Adrenal gland (tissue), 12 donors: ENCODE measurements around the gene AHCYL1. TPM values are rescaled to one million over a fixed set of nuclear protein-coding genes. Genes with fewer than 3 reads are reported as not detected.

Experiments used
- DNase-seq, 7 donors: peaks; one replicate each; pipeline ENCODE4 v3.0.0-alpha.2; 2019 to 2020
- H3K27ac ChIP-seq, 5 donors: fragments of 200-600 bp; sonication (generic) in 4 of 5; 1 replicate in 3 of 5; 2 replicates in 2 of 5; pipeline versions ENCODE4 v1.5.1 to v1.8.0; 2016 to 2020; ENCODE audit warnings: mild to moderate bottlenecking in 1 of 5
- H3K27me3 ChIP-seq: fragments of 200-600 bp; 2 replicates; pipeline ENCODE4 v1.8.0; 2021
- H3K36me3 ChIP-seq, 2 donors: fragments of 200-600 bp; replicated peaks in 1 of 2; 1 replicate in 1 of 2; 2 replicates in 1 of 2; pipeline versions ENCODE4 v1.5.1 to v1.8.0; 2018 to 2022
- H3K4me1 ChIP-seq, 2 donors: fragments of 200-600 bp; replicated peaks in 1 of 2; 1 replicate in 1 of 2; 2 replicates in 1 of 2; pipeline versions ENCODE4 v1.5.1 to v1.8.0; 2018 to 2021
- H3K4me3 ChIP-seq, 4 donors: fragments of 200-600 bp; sonication (generic) in 3 of 4; one replicate each; pipeline ENCODE4 v1.5.1; 2016 to 2018
- H3K9me3 ChIP-seq, 3 donors: fragments of 200-600 bp; sonication (generic) in 1 of 3; replicated peaks in 1 of 3; 1 replicate in 2 of 3; 2 replicates in 1 of 3; pipeline versions ENCODE4 v1.5.1 to v1.8.0; 2016 to 2021
- POLR2A ChIP-seq, 2 donors: fragments of 450-650 bp; IDR thresholded peaks; one replicate each; pipeline ENCODE4 v1.6.1; 2017; ENCODE audit warnings: antibody characterized with exemption in 2 of 2, mild to moderate bottlenecking in 2 of 2, moderate library complexity in 1 of 2
- WGBS, 4 donors: extraction: QIAGEN DNeasy Blood & Tissue Kit in 2 of 4; methylation state at CpG; one replicate each; pipeline versions ENCODE4 v1.1.5 to v1.1.7; 2013 to 2017; 5-methylcytosine and 5-hydroxymethylcytosine counted together
- intact Hi-C, 2 donors: fragments of 100-400 bp; cut with DNase I; formaldehyde crosslinking; loops; one replicate each; pipeline versions ENCODE4 v1.14.1 to v1.15.0; 2022 to 2023
- polyA plus RNA-seq, 3 donors: library from polyadenylated mRNA; stranded (reverse); fragments of 200-250 nt in 2 of 3; fragments of 350-450 nt in 1 of 3; fragmentation: Illumina TruSeq in 1 of 3; extraction: RNeasy Lipid Tissue Mini Kit (QIAGEN cat#74804) in 1 of 3; gene quantifications; one replicate each; pipeline ENCODE4 v1.2.3, GENCODE V29; 2013 to 2014
- total RNA-seq, 9 donors: library from RNA; depleted of rRNA in 4 of 9; stranded (reverse); fragments of >200 nt in 4 of 9; fragments of 120-200 nt in 1 of 9; fragmentation: NEBNext Ultra II Directional in 1 of 9; extraction: Animal tissue kit (Norgen Biotek cat#: 25700) in 1 of 9; gene quantifications; one replicate each; pipeline versions ENCODE4 v1.1.0 to v1.2.4, GENCODE V29; 2013 to 2023
- TF ChIP-seq, protein P1 (sequence below), 6 experiments: fragments of 450-650 bp in 4 of 6; fragments of 200-600 bp in 2 of 6; sonication (generic) in 1 of 6; IDR thresholded peaks; 1 replicate in 5 of 6; 2 replicates in 1 of 6; pipeline versions ENCODE4 v1.5.1 to v1.8.0; 2016 to 2021; ENCODE audit warnings: antibody characterized with exemption in 6 of 6, mild to moderate bottlenecking in 2 of 6, moderate library complexity in 1 of 6
- donor health status: healthy with polysubstance abuse.
- donor health status: Bipolar disorder and iron deficiency.
- donor health status: DM: yes; HTN: yes; CAD: no.
- donor health status: DM: no; HTN: no; CAD: no.
- donor health status: DM: no; HTN: no; CAD: no.
- donor health status: DM: yes; HTN: yes; CAD: no.

The AHCYL1 gene
- total and polyA plus RNA-seq, 12 donors, result 33.5 to 172 (median 95.3) TPM

DNA sequence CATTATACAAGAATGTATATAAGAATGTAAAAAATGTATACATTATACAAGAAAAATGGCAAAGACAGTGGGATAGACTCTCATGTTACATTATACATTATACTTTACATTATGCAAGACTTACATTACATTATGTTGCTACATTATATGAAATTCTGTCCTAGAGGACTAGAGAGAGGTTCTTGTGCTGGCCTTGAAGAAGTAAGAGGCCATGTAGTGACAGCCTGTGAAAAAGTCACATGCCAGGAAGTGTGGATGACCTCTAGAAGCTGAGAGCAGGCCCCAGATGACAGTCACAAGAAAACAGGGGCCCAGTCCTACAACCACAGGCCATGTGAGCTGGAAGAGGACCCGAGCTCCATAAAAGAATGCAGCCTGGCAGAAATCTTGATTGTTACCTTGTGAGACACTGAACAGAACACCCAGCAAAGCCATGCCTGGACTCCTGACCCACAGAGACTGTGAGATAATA is 30.5 kb upstream of the AHCYL1 start:
- WGBS, 4 donors, result 29 to 70% (median 49%) methylated on average over 1 of the region's 1 CpG
- intact Hi-C loops, result no loop called here
- no peaks in the 10 kb centered on the region for H3K27me3 ChIP-seq
- no peak overlapping the region for H3K4me3 ChIP-seq
- TF ChIP-seq, protein P1, sequence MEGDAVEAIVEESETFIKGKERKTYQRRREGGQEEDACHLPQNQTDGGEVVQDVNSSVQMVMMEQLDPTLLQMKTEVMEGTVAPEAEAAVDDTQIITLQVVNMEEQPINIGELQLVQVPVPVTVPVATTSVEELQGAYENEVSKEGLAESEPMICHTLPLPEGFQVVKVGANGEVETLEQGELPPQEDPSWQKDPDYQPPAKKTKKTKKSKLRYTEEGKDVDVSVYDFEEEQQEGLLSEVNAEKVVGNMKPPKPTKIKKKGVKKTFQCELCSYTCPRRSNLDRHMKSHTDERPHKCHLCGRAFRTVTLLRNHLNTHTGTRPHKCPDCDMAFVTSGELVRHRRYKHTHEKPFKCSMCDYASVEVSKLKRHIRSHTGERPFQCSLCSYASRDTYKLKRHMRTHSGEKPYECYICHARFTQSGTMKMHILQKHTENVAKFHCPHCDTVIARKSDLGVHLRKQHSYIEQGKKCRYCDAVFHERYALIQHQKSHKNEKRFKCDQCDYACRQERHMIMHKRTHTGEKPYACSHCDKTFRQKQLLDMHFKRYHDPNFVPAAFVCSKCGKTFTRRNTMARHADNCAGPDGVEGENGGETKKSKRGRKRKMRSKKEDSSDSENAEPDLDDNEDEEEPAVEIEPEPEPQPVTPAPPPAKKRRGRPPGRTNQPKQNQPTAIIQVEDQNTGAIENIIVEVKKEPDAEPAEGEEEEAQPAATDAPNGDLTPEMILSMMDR (IDR thresholded peaks at IDR 0.05), result no peak
- TF ChIP-seq POLR2A (IDR thresholded peaks at IDR 0.05), result no peak
- DNase-seq, result no peak
- H3K9me3 ChIP-seq, result no peaks in the 10 kb centered on the region
- H3K36me3 ChIP-seq, result no peaks in the 10 kb centered on the region
- no peak overlapping the region for H3K27ac ChIP-seq
- H3K4me1 ChIP-seq, result no peaks in the 10 kb centered on the region

DNA sequence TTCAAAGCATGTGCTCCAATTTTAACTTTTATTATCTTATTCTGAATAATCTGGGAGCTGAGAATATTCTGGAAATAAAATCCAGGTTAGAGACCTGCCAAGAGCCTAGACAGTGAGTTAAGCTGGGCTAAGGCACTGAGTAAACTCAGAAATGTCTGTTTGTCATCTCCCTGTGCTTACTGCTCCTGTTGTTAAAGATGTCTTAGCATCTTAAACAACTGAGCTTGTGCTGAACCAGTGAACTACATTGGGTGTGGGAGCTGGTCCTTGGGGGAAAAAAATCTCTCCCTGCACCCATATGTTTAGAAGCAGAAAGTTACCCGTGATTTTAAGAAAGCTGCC is 25.0 kb upstream of the AHCYL1 start:
- Histone ChIP-seq H3K4me3 (no peak overlapping the region), H3K9me3 (no peaks in the 10 kb centered on the region), H3K4me1 (no peaks in the 10 kb centered on the region), H3K27ac (peak overlapping the region in 1 of 5 donors; percentile 7), H3K36me3 (no peaks in the 10 kb centered on the region), H3K27me3 (no peaks in the 10 kb centered on the region)
- 64 to 81% (median 70%) methylated on average over 1 of the region's 1 CpG for WGBS, 4 donors
- TF ChIP-seq POLR2A (IDR thresholded peaks at IDR 0.05), result no peak
- TF ChIP-seq, protein P1 (IDR thresholded peaks at IDR 0.05), result no peak
- intact Hi-C loops, result no loop called here
- no peak for DNase-seq

DNA sequence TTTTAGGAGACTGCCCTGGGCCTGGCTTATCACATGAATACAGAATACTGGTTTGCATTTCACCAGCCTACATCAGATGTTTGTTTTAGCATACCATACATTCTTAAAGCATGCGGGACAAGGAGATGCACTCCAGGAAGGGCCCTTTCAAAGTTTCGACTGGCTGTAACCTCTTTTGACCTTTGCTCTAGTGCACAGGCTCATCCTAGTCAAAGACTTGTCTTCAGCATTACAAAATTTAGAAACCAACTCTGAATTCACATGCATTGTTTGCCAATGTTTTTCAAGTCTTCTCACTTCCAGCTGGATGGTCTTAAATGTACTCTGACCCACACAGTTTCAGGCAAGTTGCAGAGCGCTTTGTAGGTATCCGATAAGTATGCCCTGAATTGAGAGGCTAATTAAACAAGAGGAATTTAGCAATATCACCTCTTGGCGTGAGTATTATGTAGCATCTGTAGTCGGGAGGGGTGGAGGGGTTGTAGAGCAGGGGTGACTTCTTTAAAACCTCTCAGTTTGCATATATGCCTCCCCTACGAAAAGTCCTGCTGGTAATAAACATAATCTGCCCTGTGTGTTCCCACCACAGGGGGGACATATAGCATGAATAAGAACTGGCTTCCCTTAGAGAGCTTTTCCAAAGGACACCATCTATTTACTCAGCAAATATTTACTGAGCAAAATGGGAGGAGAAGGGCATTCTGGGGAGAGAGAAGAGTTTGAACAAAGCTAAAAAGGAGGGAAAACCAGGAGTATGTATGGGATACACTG is 24.4 kb upstream of the AHCYL1 start:
- 71 to 79% (median 76%) methylated on average over 7 of the region's 7 CpGs for WGBS, 4 donors
- no peaks in the 10 kb centered on the region for H3K36me3 ChIP-seq
- H3K9me3 ChIP-seq, result no peaks in the 10 kb centered on the region
- no peak overlapping the region for H3K4me3 ChIP-seq
- H3K27ac ChIP-seq, result peak overlapping the region in 1 of 5 donors; percentile 7
- no peak for TF ChIP-seq POLR2A (IDR thresholded peaks at IDR 0.05)
- no peaks in the 10 kb centered on the region for H3K4me1 ChIP-seq
- intact Hi-C loops, result no loop called here
- no peak for DNase-seq
- H3K27me3 ChIP-seq, result no peaks in the 10 kb centered on the region

DNA sequence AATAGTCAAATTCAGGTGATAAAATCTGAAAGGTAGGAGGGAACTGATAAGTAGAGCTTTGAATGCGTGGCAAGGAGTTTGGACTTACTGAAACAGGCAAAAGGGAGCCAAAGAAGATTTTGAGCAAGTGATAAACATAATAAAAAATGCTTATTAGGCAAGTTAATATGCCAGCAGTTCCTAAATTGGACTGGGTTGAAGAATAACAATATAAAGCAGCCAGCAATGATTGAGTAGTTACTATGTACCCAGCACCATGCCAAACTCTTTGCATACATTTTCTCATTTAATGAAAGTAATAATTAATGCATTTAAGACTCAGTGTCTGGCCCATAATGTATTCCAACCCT is 23.8 kb upstream of the AHCYL1 start:
- H3K36me3 ChIP-seq, result no peaks in the 10 kb centered on the region
- 31 to 98% (median 59%) methylated on average over 1 of the region's 1 CpG for WGBS, 4 donors
- no peak overlapping the region for H3K27ac ChIP-seq
- H3K4me3 ChIP-seq, result no peak overlapping the region
- H3K9me3 ChIP-seq, result no peaks in the 10 kb centered on the region
- no peak for TF ChIP-seq POLR2A (IDR thresholded peaks at IDR 0.05)
- TF ChIP-seq, protein P1 (IDR thresholded peaks at IDR 0.05), result no peak
- intact Hi-C loops, result no loop called here
- no peak for DNase-seq
- H3K4me1 ChIP-seq, result no peaks in the 10 kb centered on the region
- H3K27me3 ChIP-seq, result no peaks in the 10 kb centered on the region

DNA sequence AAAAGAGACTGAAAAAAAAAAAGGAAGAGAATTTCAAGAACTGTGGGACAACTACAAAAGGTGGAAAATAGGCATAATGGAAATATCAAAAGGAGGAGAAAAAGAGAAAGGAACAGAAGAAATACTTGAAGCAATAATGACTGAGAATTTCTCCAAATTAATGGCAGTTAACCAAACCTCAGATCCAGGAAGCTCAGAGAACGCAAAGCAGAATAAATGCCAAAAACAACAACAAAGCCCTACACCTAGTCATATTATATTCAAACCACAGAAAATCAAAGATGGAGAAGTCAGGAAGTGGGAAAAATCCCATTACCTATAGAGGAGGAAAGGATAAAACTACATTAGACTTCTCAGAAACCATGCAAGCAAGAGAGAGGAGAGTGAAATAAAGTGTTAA is 20.7 kb upstream of the AHCYL1 start:
- no peaks in the 10 kb centered on the region for H3K9me3 ChIP-seq
- no peak overlapping the region for H3K4me3 ChIP-seq
- H3K27me3 ChIP-seq, result no peaks in the 10 kb centered on the region
- intact Hi-C loops, result no loop called here
- no peak for DNase-seq
- no peaks in the 10 kb centered on the region for H3K4me1 ChIP-seq
- 76 to 91% (median 84%) methylated on average over 1 of the region's 1 CpG for WGBS, 4 donors
- TF ChIP-seq, protein P1 (IDR thresholded peaks at IDR 0.05), result no peak
- no peak for TF ChIP-seq POLR2A (IDR thresholded peaks at IDR 0.05)
- no peak overlapping the region for H3K27ac ChIP-seq
- H3K36me3 ChIP-seq, result no peaks in the 10 kb centered on the region
